GM12872 (cell line): Measurements from ENCODE around the gene HSF2.
A peak's percentile ranks its signal among the peaks of the same experiment; 100 is the strongest.

ENCODE experiments used
- CTCF ChIP-seq: IDR thresholded peaks from 3 replicates; pipeline ENCODE4 v1.5.1; 2011; ENCODE audit warnings: low read depth, mild to moderate bottlenecking, low read length, moderate library complexity; ENCODE audit not compliant: insufficient read depth

HSF2 gene

GRCh38 chr6:122400462-122401089 lies 1.1 kb downstream of the HSF2 start:
- TF ChIP-seq CTCF, result no peak

GRCh38 chr6:122401104-122401503 lies 1.7 kb downstream of the HSF2 start:
- TF ChIP-seq CTCF, result no peak

GRCh38 chr6:122404444-122404843 lies 5.0 kb downstream of the HSF2 start:
- TF ChIP-seq CTCF, result no peak

- peak; percentile 13; the same call in 1 of the 3 replicates for TF ChIP-seq CTCF
These were observed 6.0 kb downstream of the HSF2 start for GRCh38 chr6:122405417-122405816.

GRCh38 chr6:122406187-122406586 lies 6.7 kb downstream of the HSF2 start:
- no peak for TF ChIP-seq CTCF

GRCh38 chr6:122407712-122408111 lies 8.3 kb downstream of the HSF2 start:
- no peak for TF ChIP-seq CTCF

GRCh38 chr6:122408240-122408639 lies 8.8 kb downstream of the HSF2 start:
- TF ChIP-seq CTCF, result no peak
